HCT116 (cell line): ENCODE measurements around the gene SEL1L2. TPM values are rescaled to one million over a fixed set of nuclear protein-coding genes. Genes with fewer than 3 reads are reported as not detected.

ENCODE experiments used
- ATAC-seq: fragments of 200-7000 bp; cut with Tn5 transposase; 2 replicates; pipeline ENCODE4 v1.9.1; 2020; ENCODE audit warnings: mild to moderate bottlenecking, moderate library complexity
- BruUV-seq: library from RNA; stranded (reverse); fragments of 400-500 nt; replicated peaks from 2 replicates; lab custom pipeline; 2021; lab: Mats Ljungman, UMichigan
- CTCF ChIA-PET: fragments of 300-600 bp; sonication (Branson Sonifier 250); formaldehyde crosslinking; loops from one replicate; lab custom pipeline; 2021; ENCODE audit warnings: antibody characterized with exemption; lab: Charles Lee
- POLR2A ChIA-PET: fragments of 300-600, 350-600 bp; sonication (Branson Sonifier 250); formaldehyde crosslinking; loops from one replicate; lab custom pipeline; 2021; ENCODE audit warnings: antibody characterized with exemption; lab: Charles Lee
- RAD21 ChIA-PET, 2 experiments: fragments of 300-600 bp; sonication (Branson Sonifier 250); formaldehyde crosslinking; loops; one replicate each; lab custom pipeline; 2023; ENCODE audit warnings: low total read pairs in 2 of 2; ENCODE audit not compliant: uncharacterized antibody in 2 of 2, unreplicated experiment in 2 of 2, low non-redundant PET in 1 of 2; lab: Charles Lee
- DNase-seq: peaks from one replicate; pipeline ENCODE4 v3.0.0-alpha.2; 2010; ENCODE audit warnings: low read depth, low spot score
- H2AFZ ChIP-seq: fragments of 200-600 bp; shearing (Covaris generic), sonication (generic); 2 replicates; pipeline ENCODE4 v1.6.1; 2017; ENCODE audit warnings: low read depth, mixed run types, mixed read lengths, antibody characterized with exemption, low read length; ENCODE audit not compliant: poor library complexity, severe bottlenecking
- H3K27ac ChIP-seq: 2 replicates; pipeline ENCODE4 v1.5.1; 2012; ENCODE audit warnings: low read depth, low read length
- H3K27me3 ChIP-seq: fragments of 200-600 bp; sonication (generic); 2 replicates; pipeline ENCODE4 v1.6.1; 2016; ENCODE audit warnings: mixed run types, low read length, mixed read lengths; ENCODE audit not compliant: insufficient read depth
- H3K36me3 ChIP-seq, 2 experiments: fragments of 200-500 bp in 1 of 2; fragments of 200-600 bp in 1 of 2; sonication (Bioruptor generic) in 1 of 2; sonication (generic) in 1 of 2; 2 replicates each; pipeline versions ENCODE4 v1.5.1 to v1.6.1; 2014 to 2016; ENCODE audit warnings: low read length in 2 of 2, inconsistent platforms in 1 of 2, mixed read lengths in 1 of 2, mixed run types in 1 of 2; ENCODE audit not compliant: insufficient read depth in 2 of 2, control insufficient read depth in 1 of 2
- H3K4me1 ChIP-seq, 2 experiments: fragments of 200-600 bp in 1 of 2; sonication (generic) in 1 of 2; 2 replicates each; pipeline versions ENCODE4 v1.5.1 to v1.6.1; 2012 to 2017; ENCODE audit warnings: low read length in 2 of 2, inconsistent platforms in 1 of 2, mild to moderate bottlenecking in 1 of 2, mixed read lengths in 1 of 2, mixed run types in 1 of 2, moderate library complexity in 1 of 2; ENCODE audit not compliant: insufficient read depth in 2 of 2, control insufficient read depth in 1 of 2
- H3K4me2 ChIP-seq: fragments of 200-600 bp; sonication (generic); 2 replicates; pipeline ENCODE4 v1.6.1; 2017; ENCODE audit warnings: mixed run types, low read length, mixed read lengths
- H3K4me3 ChIP-seq, 2 experiments: fragments of 200-600 bp in 1 of 2; sonication (generic) in 1 of 2; replicated peaks in 1 of 2; 2 replicates each; pipeline ENCODE4 v1.5.1; 2011 to 2016; ENCODE audit warnings: low read length in 2 of 2, control low read depth in 1 of 2, low read depth in 1 of 2, mild to moderate bottlenecking in 1 of 2, mixed read lengths in 1 of 2, mixed run types in 1 of 2
- H3K79me2 ChIP-seq: fragments of 200-600 bp; sonication (generic); 2 replicates; pipeline ENCODE4 v1.6.1; 2017; ENCODE audit warnings: mild to moderate bottlenecking, mixed run types, low read length, moderate library complexity, mixed read lengths; ENCODE audit not compliant: insufficient read depth
- H3K9ac ChIP-seq: fragments of 200-600 bp; sonication (generic); 2 replicates; pipeline ENCODE4 v1.6.1; 2016; ENCODE audit warnings: low read length, mixed read lengths
- H3K9me2 ChIP-seq: fragments of 200-600 bp; sonication (generic), shearing (Covaris generic); 2 replicates; pipeline ENCODE4 v1.6.1; 2017; ENCODE audit warnings: mixed run types, mild to moderate bottlenecking, moderate library complexity; ENCODE audit not compliant: insufficient read depth
- H3K9me3 ChIP-seq, 2 experiments: fragments of 200-500 bp in 1 of 2; fragments of 200-600 bp in 1 of 2; sonication (Bioruptor generic) in 1 of 2; sonication (generic) in 1 of 2; 2 replicates each; pipeline ENCODE4 v1.6.1; 2014 to 2017; ENCODE audit warnings: low read length in 2 of 2, mixed read lengths in 2 of 2, inconsistent platforms in 1 of 2, low read depth in 1 of 2, mild to moderate bottlenecking in 1 of 2, mixed run types in 1 of 2, moderate library complexity in 1 of 2; ENCODE audit not compliant: control insufficient read depth in 1 of 2, insufficient read depth in 1 of 2
- H4K20me1 ChIP-seq: fragments of 200-600 bp; sonication (generic), shearing (Covaris generic); 2 replicates; pipeline ENCODE4 v1.6.1; 2017; ENCODE audit warnings: mixed run types, mild to moderate bottlenecking, moderate library complexity; ENCODE audit not compliant: insufficient read depth
- CBX3 ChIP-seq: IDR thresholded peaks from 2 replicates; pipeline ENCODE4 v1.6.1; 2012; ENCODE audit warnings: low read depth
- CEBPB ChIP-seq: IDR thresholded peaks from 2 replicates; pipeline ENCODE4 v1.6.1; 2012; ENCODE audit warnings: low read depth
- EZH2 ChIP-seq: fragments of 200-600 bp; sonication (generic); IDR thresholded peaks from 2 replicates; pipeline ENCODE4 v1.6.1; 2017; ENCODE audit warnings: antibody characterized with exemption, mixed run types
- EZH2phosphoT487 ChIP-seq: fragments of 200-600 bp; IDR thresholded peaks from 2 replicates; pipeline ENCODE4 v1.6.1; 2018; ENCODE audit warnings: antibody characterized with exemption, borderline replicate concordance
- FOSL1 ChIP-seq: IDR thresholded peaks from 2 replicates; pipeline ENCODE4 v1.6.1; 2012; ENCODE audit warnings: low read depth
- JUND ChIP-seq: IDR thresholded peaks from 2 replicates; pipeline ENCODE4 v1.6.1; 2012
- POLR2A ChIP-seq: IDR thresholded peaks from 2 replicates; pipeline ENCODE4 v1.7.0; 2011; ENCODE audit warnings: borderline replicate concordance; ENCODE audit not compliant: insufficient read depth, insufficient read length; ENCODE audit errors: extremely low read depth
- SP1 ChIP-seq: IDR thresholded peaks from 2 replicates; pipeline ENCODE4 v1.6.1; 2012; ENCODE audit warnings: low read depth
- TCF7L2 ChIP-seq: IDR thresholded peaks from 2 replicates; pipeline ENCODE4 v1.7.0; 2011; ENCODE audit warnings: borderline replicate concordance, inconsistent platforms; ENCODE audit not compliant: insufficient read depth, insufficient read length; ENCODE audit errors: extremely low read depth
- ZFX ChIP-seq: fragments of 450-650 bp; IDR thresholded peaks from 2 replicates; pipeline ENCODE4 v1.6.1; 2017
- intact Hi-C: fragments of 100-400 bp; cut with micrococcal nuclease; formaldehyde crosslinking; loops from 2 replicates; pipeline ENCODE4 v1.10.0; 2022
- total RNA-seq: library from RNA; stranded (reverse); gene quantifications from one replicate; pipeline ENCODE4 v1.2.1, GENCODE V29; 2021; ENCODE audit not compliant: unreplicated experiment
- TF ChIP-seq, protein P1 (sequence below): IDR thresholded peaks from 2 replicates; pipeline ENCODE4 v1.6.1; 2011; ENCODE audit warnings: mild to moderate bottlenecking, low read length, moderate library complexity; ENCODE audit not compliant: insufficient replicate concordance; ENCODE audit errors: extremely low read depth
- TF ChIP-seq, protein P2 (sequence below): IDR thresholded peaks from 2 replicates; pipeline ENCODE4 v1.6.1; 2012; ENCODE audit warnings: low read depth

The SEL1L2 gene
- total RNA-seq, 1 experiment from 2014 or later: not detected

DNA sequence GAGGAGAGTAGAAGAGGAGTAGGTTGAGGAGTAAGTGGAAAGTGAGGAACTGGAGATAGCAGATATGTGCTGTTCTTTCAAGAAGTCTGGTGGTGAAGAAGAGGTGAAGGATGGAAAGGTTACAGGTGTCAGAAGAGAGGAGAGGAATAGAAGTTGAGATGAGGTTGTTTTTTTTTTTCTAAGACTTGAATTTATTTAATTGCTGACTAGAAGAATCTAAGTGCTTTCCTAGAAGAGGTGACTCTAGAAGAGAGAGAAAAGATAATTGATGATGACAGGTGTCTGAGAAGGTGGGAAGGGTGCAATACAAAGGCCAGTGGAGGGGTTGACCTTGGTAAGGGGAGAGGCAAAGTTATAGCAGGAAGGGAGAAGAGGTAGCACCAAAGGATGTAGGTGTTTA lies 180.0 kb downstream of the SEL1L2 start:
- Histone ChIP-seq H3K79me2 (no peaks in the 10 kb centered on the region), H3K9me2 (no peaks in the 10 kb centered on the region), H3K4me2 (no peak overlapping the region), H3K9ac (no peak overlapping the region), H3K27me3 (no peaks in the 10 kb centered on the region), H3K9me3 (no peaks in the 10 kb centered on the region), H3K27ac (no peak overlapping the region)
- intact Hi-C loops: no loop called here
- CTCF ChIA-PET: no interaction called here
- RAD21 ChIA-PET: no interaction called here
- POLR2A ChIA-PET: no interaction called here
- TF ChIP-seq FOSL1 (no peak), CEBPB (no peak), CBX3 (no peak), TCF7L2 (no peak), EZH2 (no peak)
- TF ChIP-seq, protein P1, sequence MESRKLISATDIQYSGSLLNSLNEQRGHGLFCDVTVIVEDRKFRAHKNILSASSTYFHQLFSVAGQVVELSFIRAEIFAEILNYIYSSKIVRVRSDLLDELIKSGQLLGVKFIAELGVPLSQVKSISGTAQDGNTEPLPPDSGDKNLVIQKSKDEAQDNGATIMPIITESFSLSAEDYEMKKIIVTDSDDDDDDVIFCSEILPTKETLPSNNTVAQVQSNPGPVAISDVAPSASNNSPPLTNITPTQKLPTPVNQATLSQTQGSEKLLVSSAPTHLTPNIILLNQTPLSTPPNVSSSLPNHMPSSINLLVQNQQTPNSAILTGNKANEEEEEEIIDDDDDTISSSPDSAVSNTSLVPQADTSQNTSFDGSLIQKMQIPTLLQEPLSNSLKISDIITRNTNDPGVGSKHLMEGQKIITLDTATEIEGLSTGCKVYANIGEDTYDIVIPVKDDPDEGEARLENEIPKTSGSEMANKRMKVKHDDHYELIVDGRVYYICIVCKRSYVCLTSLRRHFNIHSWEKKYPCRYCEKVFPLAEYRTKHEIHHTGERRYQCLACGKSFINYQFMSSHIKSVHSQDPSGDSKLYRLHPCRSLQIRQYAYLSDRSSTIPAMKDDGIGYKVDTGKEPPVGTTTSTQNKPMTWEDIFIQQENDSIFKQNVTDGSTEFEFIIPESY: no peak
- TF ChIP-seq, all 23 proteins: peak for 0
- H3K4me1 ChIP-seq: no peaks in the 10 kb centered on the region
- ATAC-seq: no peak
- peaks cover 48 to 54% of the 10 kb centered on the region in 2 experiments; a peak in 3 of 4 replicates for H3K36me3 ChIP-seq
- no peaks in the 10 kb centered on the region for H4K20me1 ChIP-seq
- DNase-seq: no peak
- BruUV-seq: no TSS peak
- no peak overlapping the region for H2AFZ ChIP-seq
- no peak overlapping the region for H3K4me3 ChIP-seq

DNA sequence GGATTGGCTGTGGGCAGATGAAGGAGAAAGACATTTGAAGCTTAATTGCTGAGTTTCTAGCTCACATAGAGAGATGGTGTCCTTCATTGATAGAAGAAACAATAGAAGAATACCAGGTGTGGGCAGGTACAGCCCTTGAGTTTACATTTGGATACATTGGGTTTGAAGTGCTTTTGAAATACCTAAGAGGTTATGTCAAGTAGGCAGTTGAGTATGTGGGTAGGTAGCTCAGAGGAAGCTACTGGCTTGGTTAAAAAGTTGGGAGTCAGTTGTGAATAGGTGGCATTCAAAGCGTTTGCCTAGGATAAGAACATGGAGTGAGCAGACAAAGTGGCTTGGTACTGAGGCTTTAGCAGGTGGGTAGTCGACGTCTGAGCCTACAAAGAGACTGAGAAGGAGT lies 180.6 kb downstream of the SEL1L2 start:
- ChIA-PET POLR2A (no interaction called here), CTCF (no interaction called here)
- intact Hi-C loops: no loop called here
- H3K4me2 ChIP-seq: no peak overlapping the region
- H3K4me3 ChIP-seq: no peak overlapping the region
- H3K9ac ChIP-seq: no peak overlapping the region
- H2AFZ ChIP-seq: no peak overlapping the region
- no TSS peak for BruUV-seq
- H3K27ac ChIP-seq: no peak overlapping the region
- H4K20me1 ChIP-seq: no peaks in the 10 kb centered on the region
- H3K4me1 ChIP-seq: no peaks in the 10 kb centered on the region
- H3K27me3 ChIP-seq: no peaks in the 10 kb centered on the region
- no peaks in the 10 kb centered on the region for H3K9me3 ChIP-seq
- DNase-seq: no peak
- no peaks in the 10 kb centered on the region for H3K79me2 ChIP-seq
- TF ChIP-seq JUND (no peak), EZH2phosphoT487 (no peak), POLR2A (no peak), TCF7L2 (no peak), CBX3 (no peak), ZFX (no peak), SP1 (no peak)
- TF ChIP-seq, protein P2, sequence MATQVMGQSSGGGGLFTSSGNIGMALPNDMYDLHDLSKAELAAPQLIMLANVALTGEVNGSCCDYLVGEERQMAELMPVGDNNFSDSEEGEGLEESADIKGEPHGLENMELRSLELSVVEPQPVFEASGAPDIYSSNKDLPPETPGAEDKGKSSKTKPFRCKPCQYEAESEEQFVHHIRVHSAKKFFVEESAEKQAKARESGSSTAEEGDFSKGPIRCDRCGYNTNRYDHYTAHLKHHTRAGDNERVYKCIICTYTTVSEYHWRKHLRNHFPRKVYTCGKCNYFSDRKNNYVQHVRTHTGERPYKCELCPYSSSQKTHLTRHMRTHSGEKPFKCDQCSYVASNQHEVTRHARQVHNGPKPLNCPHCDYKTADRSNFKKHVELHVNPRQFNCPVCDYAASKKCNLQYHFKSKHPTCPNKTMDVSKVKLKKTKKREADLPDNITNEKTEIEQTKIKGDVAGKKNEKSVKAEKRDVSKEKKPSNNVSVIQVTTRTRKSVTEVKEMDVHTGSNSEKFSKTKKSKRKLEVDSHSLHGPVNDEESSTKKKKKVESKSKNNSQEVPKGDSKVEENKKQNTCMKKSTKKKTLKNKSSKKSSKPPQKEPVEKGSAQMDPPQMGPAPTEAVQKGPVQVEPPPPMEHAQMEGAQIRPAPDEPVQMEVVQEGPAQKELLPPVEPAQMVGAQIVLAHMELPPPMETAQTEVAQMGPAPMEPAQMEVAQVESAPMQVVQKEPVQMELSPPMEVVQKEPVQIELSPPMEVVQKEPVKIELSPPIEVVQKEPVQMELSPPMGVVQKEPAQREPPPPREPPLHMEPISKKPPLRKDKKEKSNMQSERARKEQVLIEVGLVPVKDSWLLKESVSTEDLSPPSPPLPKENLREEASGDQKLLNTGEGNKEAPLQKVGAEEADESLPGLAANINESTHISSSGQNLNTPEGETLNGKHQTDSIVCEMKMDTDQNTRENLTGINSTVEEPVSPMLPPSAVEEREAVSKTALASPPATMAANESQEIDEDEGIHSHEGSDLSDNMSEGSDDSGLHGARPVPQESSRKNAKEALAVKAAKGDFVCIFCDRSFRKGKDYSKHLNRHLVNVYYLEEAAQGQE: no peak
- TF ChIP-seq, protein P1: no peak
- TF ChIP-seq, all 23 proteins: peak for 0
- peaks cover 43 to 57% of the 10 kb centered on the region in 2 experiments; a peak in 3 of 4 replicates for H3K36me3 ChIP-seq
- RAD21 ChIA-PET: no interaction called here
- no peaks in the 10 kb centered on the region for H3K9me2 ChIP-seq
- no peak for ATAC-seq
